Measurements from ENCODE around the gene RANGAP1. TPM values are rescaled to one million over a fixed set of nuclear protein-coding genes. Genes with fewer than 3 reads are reported as not detected.

RANGAP1 gene
- total and polyA plus RNA-seq, 2 of the 13 experiments (the other 11 are each of a cell fraction or from before 2014, with no cell fraction given), result 51.8 to 83.9 TPM

DNA sequence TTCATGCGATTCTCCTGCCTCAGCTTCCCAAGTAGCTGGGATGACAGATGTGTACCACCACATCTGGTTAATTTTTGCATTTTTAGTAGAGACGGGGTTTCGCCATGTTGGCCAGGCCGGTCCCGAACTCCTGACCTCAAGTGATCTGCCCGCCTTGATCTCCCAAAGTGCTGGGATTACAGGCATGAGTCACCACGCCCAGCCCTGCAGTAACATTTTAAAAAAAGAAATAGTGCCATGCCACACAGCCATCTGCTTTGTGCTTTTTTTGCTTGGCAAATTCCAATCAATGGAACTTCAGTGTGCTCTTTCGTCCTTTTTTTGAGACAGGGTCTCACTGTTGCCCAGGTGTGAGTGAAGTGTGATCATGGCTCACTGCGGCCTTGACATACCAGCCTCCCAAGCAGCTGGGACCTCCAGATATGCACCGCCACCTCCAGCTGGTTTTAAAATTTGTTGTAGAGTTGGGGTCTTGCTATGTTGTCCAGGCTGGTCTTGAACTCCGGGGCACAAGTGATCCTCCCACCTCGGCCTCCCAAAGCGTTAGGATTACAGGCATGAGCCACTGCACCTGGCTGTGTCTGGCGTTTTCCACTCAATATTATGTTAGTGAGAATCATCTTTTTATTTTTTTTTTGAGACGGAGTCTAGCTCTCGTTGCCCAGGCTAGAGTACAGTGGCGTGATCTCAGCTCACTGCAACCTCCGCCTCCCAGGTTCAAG is 43.4 kb downstream of the RANGAP1 start:
- H3K9ac ChIP-seq (ENCODE audit: insufficient read depth, low read depth, low read length), result no peak overlapping the region
- no peak overlapping the region for H3K4me2 ChIP-seq (ENCODE audit: low read depth, low read length)
- no peaks in the 10 kb centered on the region for H3K27me3 ChIP-seq (ENCODE audit: control insufficient read depth in 1 of 2, insufficient read depth in 2 of 2, low read length in 2 of 2)
- CTCF ChIA-PET (ENCODE audit: low intra/inter-chr PET ratio, low total read pairs), result no interaction called here
- no peak for FAIRE-seq
- DNase-seq (ENCODE audit: low spot score), result no peak
- no peak overlapping the region for H3K4me3 ChIP-seq (replicated peaks in 1 of 3; ENCODE audit: insufficient read depth in 1 of 3, low read depth in 2 of 3, low read length in 3 of 3)
- intact Hi-C loops (cut with micrococcal nuclease; ENCODE audit: unreplicated experiment) (no loop called here), in situ Hi-C loops (cut with HindIII; ENCODE audit: extremely low pct_ligation_motif_present, low pct_unique_long_range_greater_than_20kb) (no loop called here)
- 95% methylated on average over 18 of the region's 18 CpGs for WGBS (ENCODE audit: low lambda C conversion rate)
- peaks cover 9 to 11% of the 10 kb centered on the region in 2 experiments; a peak in 4 of 5 replicates for H3K36me3 ChIP-seq (replicated peaks in 1 of 2; ENCODE audit: control insufficient read depth in 1 of 2, insufficient read depth in 2 of 2, low read length in 2 of 2)
- no peaks in the 10 kb centered on the region for H4K20me1 ChIP-seq (ENCODE audit: insufficient read depth, low read length)
- peaks cover 16% of the 10 kb centered on the region for H3K4me1 ChIP-seq (ENCODE audit: insufficient read depth, low read length)
- no peak for ATAC-seq
- POLR2A ChIA-PET, result no interaction called here
- BruUV-seq (replicated peaks), result no TSS peak
- H2AFZ ChIP-seq (ENCODE audit: low read length), result no peak overlapping the region
- H3K9me3 ChIP-seq (ENCODE audit: low read length), result no peaks in the 10 kb centered on the region
- no peaks in the 10 kb centered on the region for H3K79me2 ChIP-seq (ENCODE audit: insufficient read depth, low read length)
- TF ChIP-seq ZNF121 (CRISPR knock-in tag; IDR thresholded peaks at IDR 0.05), result peak; percentile 94
- TF ChIP-seq, protein P1, sequence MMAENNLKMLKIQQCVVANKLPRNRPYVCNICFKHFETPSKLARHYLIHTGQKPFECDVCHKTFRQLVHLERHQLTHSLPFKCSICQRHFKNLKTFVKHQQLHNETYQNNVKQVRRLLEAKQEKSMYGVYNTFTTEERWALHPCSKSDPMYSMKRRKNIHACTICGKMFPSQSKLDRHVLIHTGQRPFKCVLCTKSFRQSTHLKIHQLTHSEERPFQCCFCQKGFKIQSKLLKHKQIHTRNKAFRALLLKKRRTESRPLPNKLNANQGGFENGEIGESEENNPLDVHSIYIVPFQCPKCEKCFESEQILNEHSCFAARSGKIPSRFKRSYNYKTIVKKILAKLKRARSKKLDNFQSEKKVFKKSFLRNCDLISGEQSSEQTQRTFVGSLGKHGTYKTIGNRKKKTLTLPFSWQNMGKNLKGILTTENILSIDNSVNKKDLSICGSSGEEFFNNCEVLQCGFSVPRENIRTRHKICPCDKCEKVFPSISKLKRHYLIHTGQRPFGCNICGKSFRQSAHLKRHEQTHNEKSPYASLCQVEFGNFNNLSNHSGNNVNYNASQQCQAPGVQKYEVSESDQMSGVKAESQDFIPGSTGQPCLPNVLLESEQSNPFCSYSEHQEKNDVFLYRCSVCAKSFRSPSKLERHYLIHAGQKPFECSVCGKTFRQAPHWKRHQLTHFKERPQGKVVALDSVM (CRISPR knock-in tag; IDR thresholded peaks at IDR 0.05), result peak; percentile 67
- TF ChIP-seq HNF4G (IDR thresholded peaks at IDR 0.05; ENCODE audit: borderline replicate concordance, low read depth, low read length), result no peak
- TF ChIP-seq HNF4G (CRISPR knock-in tag; IDR thresholded peaks at IDR 0.05; ENCODE audit: borderline replicate concordance, low read depth), result no peak
- H3K27ac ChIP-seq (ENCODE audit: extremely low read length, insufficient read depth, low read length), result no peak overlapping the region

DNA sequence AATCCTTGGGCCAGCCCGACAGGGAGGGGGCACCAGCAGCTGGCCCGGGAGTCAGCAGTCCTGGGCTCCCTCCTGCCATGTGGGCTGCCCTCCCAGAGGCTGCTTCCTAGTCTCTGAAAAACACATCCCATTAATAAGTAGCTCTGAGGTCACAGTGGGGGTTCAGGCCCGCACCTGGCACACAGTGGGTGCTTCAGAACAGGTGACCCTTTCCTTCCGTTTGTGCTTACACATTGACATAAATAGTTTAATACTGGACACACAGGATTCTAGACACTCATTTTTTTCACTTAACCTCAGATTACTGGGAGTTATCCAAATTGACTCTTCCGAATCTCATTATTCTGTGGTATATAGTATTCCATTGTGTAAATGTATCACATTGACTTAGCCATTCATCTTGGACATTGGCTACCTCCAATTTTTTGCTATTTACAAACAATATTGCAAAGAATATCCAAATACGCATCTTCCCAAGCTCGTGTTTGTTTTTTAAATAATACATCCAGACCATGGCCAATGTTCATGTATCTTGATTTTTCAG is 44.8 kb downstream of the RANGAP1 start:
- H3K9ac ChIP-seq (ENCODE audit: insufficient read depth, low read depth, low read length), result peak overlapping the region; percentile 68; the same call in 1 of the 2 replicates
- FAIRE-seq (no peak), DNase-seq (ENCODE audit: low spot score) (no peak), ATAC-seq (no peak)
- no peak overlapping the region for H3K27ac ChIP-seq (ENCODE audit: extremely low read length, insufficient read depth, low read length)
- H3K4me3 ChIP-seq (replicated peaks in 1 of 3; ENCODE audit: insufficient read depth in 1 of 3, low read depth in 2 of 3, low read length in 3 of 3), result peak overlapping the region; percentile 56 to 74 (median 57); a peak in 5 of 6 replicates
- intact Hi-C loops (cut with micrococcal nuclease; ENCODE audit: unreplicated experiment), result no loop called here
- in situ Hi-C loops (cut with HindIII; ENCODE audit: extremely low pct_ligation_motif_present, low pct_unique_long_range_greater_than_20kb), result no loop called here
- H3K9me3 ChIP-seq (ENCODE audit: low read length), result no peaks in the 10 kb centered on the region
- no peaks in the 10 kb centered on the region for H3K27me3 ChIP-seq (ENCODE audit: control insufficient read depth in 1 of 2, insufficient read depth in 2 of 2, low read length in 2 of 2)
- BruUV-seq (replicated peaks), result no TSS peak
- peaks cover under 1 to 3% of the 10 kb centered on the region in 2 experiments; a peak in 2 of 5 replicates for H3K36me3 ChIP-seq (replicated peaks in 1 of 2; ENCODE audit: control insufficient read depth in 1 of 2, insufficient read depth in 2 of 2, low read length in 2 of 2)
- WGBS (ENCODE audit: low lambda C conversion rate), result 70% methylated on average over 6 of the region's 7 CpGs
- H3K79me2 ChIP-seq (ENCODE audit: insufficient read depth, low read length), result no peaks in the 10 kb centered on the region
- ChIA-PET POLR2A (interaction anchor here (1.0 to 1.5 kb wide), 2 partner anchors 45 to 140 kb away, joined by 3 to 5 read pairs; partner anchors contain the start of genes RANGAP1 and TEF), CTCF (ENCODE audit: low intra/inter-chr PET ratio, low total read pairs) (no interaction called here)
- H2AFZ ChIP-seq (ENCODE audit: low read length), result no peak overlapping the region
- H4K20me1 ChIP-seq (ENCODE audit: insufficient read depth, low read length), result no peaks in the 10 kb centered on the region
- H3K4me2 ChIP-seq (ENCODE audit: low read depth, low read length), result peak overlapping the region; percentile 90
- H3K4me1 ChIP-seq (ENCODE audit: insufficient read depth, low read length), result peaks cover 16% of the 10 kb centered on the region
- TF ChIP-seq, protein P2, sequence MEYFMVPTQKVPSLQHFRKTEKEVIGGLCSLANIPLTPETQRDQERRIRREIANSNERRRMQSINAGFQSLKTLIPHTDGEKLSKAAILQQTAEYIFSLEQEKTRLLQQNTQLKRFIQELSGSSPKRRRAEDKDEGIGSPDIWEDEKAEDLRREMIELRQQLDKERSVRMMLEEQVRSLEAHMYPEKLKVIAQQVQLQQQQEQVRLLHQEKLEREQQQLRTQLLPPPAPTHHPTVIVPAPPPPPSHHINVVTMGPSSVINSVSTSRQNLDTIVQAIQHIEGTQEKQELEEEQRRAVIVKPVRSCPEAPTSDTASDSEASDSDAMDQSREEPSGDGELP (IDR thresholded peaks at IDR 0.05; ENCODE audit: borderline replicate concordance, low read depth), result peak; percentile 37; the same call in 1 of the 2 replicates
- TF ChIP-seq, protein P3, sequence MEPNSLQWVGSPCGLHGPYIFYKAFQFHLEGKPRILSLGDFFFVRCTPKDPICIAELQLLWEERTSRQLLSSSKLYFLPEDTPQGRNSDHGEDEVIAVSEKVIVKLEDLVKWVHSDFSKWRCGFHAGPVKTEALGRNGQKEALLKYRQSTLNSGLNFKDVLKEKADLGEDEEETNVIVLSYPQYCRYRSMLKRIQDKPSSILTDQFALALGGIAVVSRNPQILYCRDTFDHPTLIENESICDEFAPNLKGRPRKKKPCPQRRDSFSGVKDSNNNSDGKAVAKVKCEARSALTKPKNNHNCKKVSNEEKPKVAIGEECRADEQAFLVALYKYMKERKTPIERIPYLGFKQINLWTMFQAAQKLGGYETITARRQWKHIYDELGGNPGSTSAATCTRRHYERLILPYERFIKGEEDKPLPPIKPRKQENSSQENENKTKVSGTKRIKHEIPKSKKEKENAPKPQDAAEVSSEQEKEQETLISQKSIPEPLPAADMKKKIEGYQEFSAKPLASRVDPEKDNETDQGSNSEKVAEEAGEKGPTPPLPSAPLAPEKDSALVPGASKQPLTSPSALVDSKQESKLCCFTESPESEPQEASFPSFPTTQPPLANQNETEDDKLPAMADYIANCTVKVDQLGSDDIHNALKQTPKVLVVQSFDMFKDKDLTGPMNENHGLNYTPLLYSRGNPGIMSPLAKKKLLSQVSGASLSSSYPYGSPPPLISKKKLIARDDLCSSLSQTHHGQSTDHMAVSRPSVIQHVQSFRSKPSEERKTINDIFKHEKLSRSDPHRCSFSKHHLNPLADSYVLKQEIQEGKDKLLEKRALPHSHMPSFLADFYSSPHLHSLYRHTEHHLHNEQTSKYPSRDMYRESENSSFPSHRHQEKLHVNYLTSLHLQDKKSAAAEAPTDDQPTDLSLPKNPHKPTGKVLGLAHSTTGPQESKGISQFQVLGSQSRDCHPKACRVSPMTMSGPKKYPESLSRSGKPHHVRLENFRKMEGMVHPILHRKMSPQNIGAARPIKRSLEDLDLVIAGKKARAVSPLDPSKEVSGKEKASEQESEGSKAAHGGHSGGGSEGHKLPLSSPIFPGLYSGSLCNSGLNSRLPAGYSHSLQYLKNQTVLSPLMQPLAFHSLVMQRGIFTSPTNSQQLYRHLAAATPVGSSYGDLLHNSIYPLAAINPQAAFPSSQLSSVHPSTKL (CRISPR knock-in tag; IDR thresholded peaks at IDR 0.05), result peak; percentile 5; the same call in 1 of the 2 replicates
- peak; percentile 19; the same call in 1 of the 2 replicates for TF ChIP-seq KAT7 (CRISPR knock-in tag; IDR thresholded peaks at IDR 0.05; ENCODE audit: borderline replicate concordance)
- TF ChIP-seq AKAP8 (CRISPR knock-in tag; IDR thresholded peaks at IDR 0.05), result no peak
- TF ChIP-seq, protein P4, sequence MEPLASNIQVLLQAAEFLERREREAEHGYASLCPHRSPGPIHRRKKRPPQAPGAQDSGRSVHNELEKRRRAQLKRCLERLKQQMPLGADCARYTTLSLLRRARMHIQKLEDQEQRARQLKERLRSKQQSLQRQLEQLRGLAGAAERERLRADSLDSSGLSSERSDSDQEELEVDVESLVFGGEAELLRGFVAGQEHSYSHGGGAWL (CRISPR knock-in tag; IDR thresholded peaks at IDR 0.05), result 0 out of 2 replicates have a peak, but pooled peaks have one; percentile 15
